ENCODE results near the gene BRD3OS.
A peak's percentile ranks its signal among the peaks of the same experiment; 100 is the strongest.

BRD3OS gene

DNA sequence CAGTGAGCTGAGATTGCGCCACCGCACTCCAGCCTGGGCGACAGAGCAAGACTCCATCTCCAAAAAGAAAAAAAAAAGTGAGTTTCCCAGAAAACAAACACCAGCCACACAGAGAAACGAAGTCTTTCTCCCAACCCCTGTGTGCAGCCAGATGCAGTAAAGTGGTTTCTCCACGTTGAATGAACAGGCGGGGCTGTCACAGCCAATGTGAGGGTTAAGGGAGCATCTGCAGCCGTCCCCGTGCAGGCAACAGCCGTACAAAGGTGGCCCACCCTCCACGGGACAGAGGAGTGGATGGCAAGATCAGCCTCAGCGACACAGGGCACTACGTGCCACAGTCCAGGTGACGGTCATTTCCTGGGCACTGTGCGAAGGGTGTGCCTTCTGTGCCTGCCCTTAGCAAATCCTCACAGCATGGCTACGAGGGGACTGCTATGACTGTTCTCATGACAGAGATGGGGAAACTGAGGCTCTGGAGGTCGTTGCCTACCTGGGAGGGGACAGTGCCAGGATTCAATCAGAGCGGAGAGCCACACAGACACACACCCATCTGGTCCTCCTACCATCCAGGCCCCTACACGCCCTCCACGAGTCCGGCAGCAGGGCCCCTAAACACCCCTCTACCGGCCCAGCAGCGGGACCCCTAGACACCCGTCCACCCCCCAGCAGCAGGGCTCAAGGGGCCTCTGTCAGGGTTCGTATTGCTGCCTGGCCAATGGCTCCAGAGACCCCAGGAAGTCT lies 35.5 kb upstream of the BRD3OS start:
- DNase-seq (no peak), ATAC-seq (no peak)

- ATAC-seq: no peak
- DNase-seq: no peak
Observed at GRCh38 chr9:133990366-133991213, 34.7 kb upstream of the BRD3OS start.

DNA sequence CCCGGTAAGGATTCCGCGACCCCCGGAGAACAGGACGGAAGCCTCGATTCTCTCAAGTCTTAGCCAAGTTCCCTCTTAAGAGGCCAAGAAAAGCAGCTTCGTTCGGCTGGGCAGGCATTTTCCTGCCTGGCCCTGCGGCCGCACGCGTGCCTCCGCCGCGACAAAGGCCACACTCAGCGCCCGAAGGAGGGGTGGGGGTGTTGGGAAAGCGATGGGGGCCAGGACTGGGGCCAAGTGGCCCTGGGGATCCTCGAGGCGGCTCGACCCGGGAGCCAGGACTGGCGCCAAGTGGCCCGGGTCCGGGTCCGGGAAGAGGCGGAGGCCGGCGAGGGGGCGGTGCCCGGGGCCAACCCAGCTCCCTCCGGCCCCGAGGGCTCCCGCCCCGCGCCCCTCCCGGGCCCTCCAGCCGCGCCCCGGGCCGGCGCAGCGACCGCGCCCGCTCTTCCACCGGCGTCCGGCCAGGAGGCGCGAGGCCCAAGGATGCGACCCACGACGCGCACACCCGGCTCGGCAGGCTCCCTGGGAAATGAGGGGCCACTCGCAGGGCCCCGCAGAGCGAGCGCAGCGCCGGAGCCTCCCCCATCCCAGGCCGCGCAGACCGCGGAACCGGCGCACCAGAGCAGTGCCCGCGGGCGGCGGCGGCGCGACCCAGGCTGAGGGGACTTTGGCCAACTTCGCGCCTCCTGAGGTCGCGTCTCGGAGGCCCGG lies 33.9 kb upstream of the BRD3OS start:
- ATAC-seq: no peak

DNA sequence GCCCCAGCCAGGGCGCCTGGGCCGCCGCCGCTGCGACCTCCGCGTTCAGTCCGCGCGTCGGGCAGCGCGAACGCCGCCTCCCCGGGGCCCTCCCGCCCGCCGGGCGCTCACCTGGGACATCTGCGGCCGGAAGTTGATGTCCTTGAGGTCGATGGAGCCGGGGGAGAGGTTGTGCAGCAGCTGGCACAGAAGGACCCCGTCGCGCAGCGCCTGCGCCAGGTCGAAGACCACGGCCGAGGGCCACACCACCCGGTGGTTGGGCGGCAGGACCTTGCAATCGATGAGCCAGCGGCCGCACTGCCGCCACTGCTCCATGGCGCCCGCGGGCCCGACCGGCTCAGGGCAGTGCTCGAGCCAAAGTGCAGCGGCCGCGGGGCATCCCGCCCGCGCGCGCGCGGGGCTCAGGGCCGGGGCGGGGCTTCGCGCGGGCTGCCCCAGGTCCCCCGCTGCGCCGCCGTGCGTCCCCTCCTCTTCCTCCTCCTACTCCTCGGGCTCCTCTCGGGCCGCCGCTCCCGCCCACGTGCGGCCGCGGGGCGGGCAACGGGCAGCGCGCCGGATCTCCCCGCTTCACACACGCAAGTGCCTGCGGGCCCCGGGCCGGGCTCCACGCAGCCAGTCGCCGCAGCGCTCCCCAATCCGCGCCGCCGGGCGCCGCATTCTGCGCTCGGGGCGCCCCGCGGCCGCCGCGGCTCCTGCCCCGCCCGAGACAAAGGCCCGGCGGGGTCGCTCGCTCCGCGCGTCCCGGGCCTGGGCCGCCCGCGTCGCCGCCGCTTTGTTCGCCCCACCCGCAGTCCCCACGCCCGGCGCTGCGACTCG lies 33.1 kb upstream of the BRD3OS start, which contains the start of gene VAV2:
TSS of gene VAV2 (minus strand) at position 361 of the 816 bp plus-strand sequence. CDS start at position 315, 46 bp downstream.
- peak; percentile 55 for DNase-seq

More for the DNA sequence above, 33.9 kb upstream of the BRD3OS start:
- peak; percentile 27 for DNase-seq

DNA sequence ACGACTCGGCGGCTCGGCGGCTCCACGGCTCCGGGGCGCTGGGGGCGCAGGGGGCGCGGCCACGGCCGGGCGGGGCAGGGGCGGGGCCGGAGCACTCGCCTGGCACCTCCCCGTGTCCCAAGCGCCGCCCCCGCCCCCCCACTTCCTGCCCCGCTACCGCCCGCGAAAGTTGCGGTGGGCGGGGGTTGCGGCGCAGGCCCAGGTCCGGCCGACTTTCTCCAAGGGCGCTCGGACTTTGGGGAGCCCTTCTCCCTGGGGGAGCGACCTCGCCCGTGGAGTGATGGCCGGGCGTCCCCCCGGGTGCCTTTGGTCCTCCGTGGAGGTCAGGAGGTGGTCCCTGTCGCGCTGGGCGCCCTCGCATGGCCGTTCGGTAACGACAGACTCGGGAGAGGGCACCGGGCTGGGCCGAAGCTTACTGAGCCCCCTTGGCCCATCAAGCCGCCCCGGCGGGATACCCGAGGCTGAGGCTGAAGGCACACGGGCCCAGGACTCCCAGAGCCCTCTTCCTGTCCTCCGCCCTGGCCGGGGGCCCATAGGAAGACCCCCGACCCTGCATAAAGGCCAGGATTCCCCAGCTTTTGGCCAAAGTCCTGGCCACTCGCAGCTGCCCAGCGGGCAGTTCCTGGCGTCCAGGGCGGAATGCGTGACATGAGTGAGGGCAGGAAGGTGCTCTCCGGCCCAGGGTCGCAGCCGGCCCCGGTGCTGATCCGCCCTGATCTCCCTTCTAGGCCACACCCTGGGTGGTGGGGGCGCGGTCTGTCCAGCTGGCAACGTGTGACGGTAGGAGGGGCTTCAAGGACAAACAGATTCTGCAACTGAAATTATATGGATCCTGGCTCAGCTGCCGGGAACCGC lies 32.3 kb upstream of the BRD3OS start:
- peak; percentile 85 for DNase-seq
- ATAC-seq: peak; percentile 77

More for the DNA sequence above, 33.1 kb upstream of the BRD3OS start, which contains the start of gene VAV2:
- ATAC-seq: peak; percentile 45

DNA sequence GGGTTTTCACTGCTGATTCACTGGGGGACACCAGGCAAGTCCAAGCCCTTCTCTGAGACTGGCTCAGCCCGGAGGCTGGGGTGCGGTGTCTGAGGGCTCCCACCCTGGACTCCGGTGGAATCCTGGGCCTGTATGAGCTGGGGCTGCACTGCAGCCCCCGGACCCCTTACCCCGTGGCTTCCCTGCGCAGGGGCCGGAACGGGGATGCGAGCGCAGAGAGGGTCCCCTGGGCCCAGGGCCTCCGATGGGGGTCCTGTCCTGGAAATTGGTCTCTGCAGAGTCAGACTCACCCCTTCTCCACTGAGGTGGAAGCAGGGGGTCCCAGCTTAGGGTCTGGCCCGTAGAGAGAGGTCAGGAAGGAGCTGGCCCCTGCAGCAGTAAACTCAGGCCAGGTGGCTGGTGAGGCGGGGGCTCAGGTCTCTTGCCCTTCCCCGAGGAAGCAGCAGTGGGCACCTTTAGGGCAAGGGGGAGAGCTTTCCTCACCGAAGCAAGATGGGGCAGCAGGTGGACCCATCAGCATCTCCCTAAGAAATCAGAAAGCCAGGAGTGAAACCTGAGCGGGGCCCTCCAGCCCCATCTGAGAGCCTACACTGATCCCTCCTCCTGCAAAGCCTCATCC lies 31.5 kb upstream of the BRD3OS start:
- DNase-seq: no peak
- no peak for ATAC-seq

- ATAC-seq: peak; percentile 25
- DNase-seq: peak; percentile 90
Observed at GRCh38 chr9:133994353-133995011, 30.8 kb upstream of the BRD3OS start.

GRCh38 chr9:133995012-133995896 lies 30.0 kb upstream of the BRD3OS start:
- ATAC-seq: no peak
- no peak for DNase-seq

DNA sequence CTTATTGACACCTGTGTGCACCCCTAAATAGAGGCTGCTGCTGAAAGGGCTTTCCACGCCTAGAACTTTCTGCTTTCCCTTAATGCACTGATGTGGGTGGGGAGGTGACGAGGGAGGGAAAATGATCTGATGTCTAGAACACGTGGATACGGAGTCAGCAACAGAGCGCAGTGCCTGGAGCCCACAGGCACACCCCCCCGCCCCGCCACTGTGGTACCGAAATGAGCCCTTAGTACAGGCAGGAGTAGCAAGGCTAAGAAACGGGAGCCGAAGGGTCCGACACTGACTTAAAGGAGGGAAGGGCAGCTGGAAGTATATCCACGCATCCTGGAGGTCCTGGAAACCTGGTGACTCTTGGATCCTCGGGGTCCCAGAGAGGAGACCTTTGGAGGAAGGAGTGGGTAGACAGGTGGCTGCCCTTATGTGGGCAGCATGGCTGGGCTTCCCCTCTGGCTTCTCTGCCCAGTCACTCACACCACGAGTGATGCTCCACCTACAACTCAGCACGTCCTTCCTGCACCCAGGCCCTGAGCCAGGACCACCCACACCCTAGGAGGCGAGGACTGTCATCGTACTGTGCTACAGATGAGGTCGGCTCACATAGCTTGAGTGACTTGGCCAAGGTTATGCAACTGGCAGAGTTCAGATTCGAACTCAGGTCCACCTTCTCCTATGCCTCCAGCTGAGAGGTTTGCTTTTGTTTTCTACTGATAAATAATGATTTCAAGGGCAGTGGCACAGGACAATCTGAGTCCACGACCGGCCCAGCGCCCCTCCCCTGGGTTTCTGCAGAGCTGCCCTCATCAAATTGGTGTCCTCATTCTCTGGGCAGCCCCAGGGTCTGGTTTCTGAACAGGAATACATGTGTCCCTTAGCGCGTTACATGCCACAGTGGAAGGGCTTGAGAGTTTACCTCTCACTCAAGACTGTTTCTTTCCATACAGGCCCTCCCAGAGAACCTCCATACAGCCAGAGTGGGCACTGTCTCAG lies 28.5 kb upstream of the BRD3OS start:
- no peak for DNase-seq
- no peak for ATAC-seq

DNA sequence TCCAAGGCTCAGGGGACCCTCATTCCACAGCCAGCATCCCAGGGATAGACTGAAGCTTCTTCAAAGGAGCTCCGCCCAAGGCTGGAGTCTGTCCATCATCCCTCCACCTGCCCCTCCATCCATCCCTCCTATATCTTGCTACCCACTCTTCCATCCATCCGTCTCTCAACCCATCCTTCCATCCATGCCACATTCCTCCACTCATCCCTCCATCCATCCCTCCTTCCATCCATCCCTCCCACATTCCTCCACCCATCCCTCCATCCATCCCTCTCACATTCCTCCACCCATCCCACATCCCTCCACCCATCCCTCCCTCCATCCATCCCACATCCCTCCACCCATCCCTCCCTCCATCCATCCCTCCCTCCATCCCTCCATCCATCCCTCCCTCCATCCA lies 27.7 kb upstream of the BRD3OS start:
- DNase-seq: no peak
- ATAC-seq: no peak

DNA sequence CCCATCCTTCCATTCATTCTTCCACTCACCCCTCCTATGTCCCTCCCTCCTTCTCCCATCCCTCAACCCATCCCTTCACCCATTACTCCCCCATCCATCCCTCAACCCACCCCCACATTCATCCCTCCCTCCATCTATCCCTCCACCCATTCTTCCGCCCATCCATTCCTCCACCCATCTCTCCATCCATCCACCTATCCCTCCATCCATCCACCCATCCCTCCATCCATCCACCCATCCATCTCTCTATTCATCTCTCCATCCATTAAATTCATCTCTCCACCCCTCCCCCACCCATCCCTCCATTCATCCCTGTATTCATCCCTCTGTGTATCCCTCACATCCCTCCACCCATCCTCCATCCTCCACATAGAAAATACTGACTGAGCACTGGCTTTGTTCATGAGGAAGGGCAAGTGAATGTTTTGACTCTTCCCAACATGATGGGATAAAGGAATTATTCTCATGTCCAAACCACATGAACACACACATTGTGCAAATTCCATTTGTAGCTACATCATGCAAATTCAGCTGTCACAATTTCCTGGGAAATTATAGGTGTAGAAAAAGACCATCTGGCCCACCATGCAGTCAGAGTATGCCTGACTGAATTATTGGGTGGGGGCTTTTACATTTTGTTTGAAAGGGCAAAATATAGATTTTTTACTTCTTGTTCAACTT lies 26.2 kb upstream of the BRD3OS start:
- no peak for DNase-seq
- ATAC-seq: no peak

DNA sequence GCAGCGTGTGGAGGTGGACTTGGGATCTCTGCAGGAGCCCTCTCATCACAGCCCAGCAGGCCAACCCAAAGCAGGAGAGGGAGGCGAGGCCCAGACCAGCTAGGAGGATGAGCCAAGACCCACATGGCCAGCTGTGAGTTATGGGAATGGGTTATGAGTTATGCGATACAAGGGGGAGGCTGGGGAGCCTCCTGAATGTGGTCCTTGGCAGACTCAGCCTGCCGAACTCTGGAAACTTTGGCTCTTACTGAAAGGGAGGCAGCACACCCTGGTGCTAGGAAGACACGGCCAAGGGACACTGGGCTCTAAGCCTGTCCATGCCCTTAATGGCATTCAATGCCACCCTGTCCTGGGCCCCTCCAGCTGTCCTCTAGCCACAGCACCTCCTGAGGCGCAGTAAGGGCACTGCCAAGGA lies 25.4 kb upstream of the BRD3OS start:
- ATAC-seq: no peak
- DNase-seq: no peak

- DNase-seq: no peak
- ATAC-seq: no peak
Observed at GRCh38 chr9:134002796-134003195, 22.5 kb upstream of the BRD3OS start.

DNA sequence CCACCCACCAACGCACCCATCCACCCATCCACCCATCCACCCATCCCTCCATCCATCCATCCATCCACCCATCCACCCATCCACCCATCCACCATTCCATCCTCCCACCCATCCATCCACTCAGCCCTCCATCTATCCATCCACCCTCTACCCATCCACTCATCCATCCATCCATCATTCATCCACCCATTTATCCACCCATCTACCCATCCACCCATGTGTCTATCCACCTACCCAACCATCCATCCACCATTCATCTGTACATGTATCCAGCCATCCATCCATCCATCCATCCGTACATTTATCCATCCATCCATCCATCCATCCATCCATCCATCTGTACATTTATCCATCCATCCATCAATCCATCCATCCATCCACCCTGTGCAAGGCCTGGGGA lies 22.0 kb upstream of the BRD3OS start:
- no peak for ATAC-seq
- DNase-seq: no peak

DNA sequence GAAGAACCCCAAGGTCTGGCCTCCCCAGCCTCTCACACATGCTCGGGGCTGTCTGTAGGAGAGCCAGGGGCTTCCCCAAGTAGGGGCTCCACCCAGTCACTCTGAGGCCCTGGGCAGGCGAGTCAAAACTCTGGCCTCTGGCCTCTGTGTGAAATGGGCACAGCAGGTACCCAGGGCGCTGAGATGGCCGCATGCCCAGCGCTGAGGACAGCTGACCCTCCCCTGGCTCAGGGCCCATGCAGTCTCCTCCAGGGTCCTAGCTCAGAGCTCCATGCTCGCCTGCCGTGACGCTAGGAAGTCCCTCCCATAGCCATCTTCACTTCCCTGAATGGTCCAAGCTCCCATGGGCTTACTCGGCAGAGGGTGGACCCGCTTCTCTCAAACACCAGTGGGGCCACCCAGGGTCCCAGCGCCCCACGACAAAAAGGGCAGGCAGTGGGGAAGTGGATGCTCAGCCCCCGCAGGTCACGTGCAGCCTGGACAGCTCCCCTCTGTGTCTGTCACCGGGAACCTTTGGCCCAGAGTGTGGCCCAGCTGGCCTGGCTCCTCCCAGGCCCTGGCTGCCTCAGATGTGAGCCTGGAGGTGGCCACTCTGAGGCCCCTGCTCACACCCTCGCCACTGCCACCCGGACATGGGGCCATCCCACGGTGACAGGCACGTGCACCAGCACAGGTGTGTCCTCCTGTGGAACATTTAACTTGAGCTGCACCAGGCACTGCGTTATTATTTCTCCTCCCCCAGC lies 21.0 kb upstream of the BRD3OS start:
- ATAC-seq: no peak
- no peak for DNase-seq

DNA sequence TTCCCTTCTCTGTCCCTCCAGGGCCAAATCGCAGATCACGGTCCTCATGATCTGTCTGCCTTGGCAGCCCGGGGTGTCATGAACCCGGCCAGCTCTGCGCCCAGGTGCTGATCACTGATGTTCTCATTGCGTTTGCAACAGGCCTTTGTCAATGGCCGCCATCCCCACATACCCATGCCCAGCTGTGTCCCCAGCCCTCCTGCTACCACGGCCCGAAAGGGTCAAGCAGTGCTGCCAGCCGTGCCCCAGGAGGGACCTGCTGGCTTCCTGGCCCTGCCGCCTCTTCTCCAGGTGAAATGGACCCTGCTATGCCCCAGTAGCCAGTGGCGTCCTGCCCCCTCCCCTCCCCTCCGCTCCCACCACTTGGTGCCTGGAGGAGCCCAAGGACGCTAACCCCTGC lies 20.4 kb upstream of the BRD3OS start:
- ATAC-seq (no peak), DNase-seq (no peak)
